Smooth muscle cell (in vitro differentiated cells): ENCODE data around the gene MAST2. TPM values are rescaled to one million over a fixed set of nuclear protein-coding genes. Genes with fewer than 3 reads are reported as not detected.

Experiments
- polyA plus RNA-seq: library from polyadenylated mRNA; unstranded; fragments of >200 nt; fragmentation: Nextera tagmentation; extraction: Ambion mirVana; gene quantifications from 2 replicates; pipeline ENCODE4 v1.2.1, GENCODE V29; 2016
- total RNA-seq: library from RNA; depleted of rRNA; stranded (reverse); fragments of >200 nt; gene quantifications from 2 replicates; pipeline ENCODE4 v1.2.3, GENCODE V29; 2014

The MAST2 gene
- total and polyA plus RNA-seq, 2 experiments from 2014 or later: 18.4 to 26.2 TPM

Other genes starting within 250 kb of the MAST2 start
- 40.4 and 83.0 TPM in 2 replicates for gene NASP, start 219.6 kb upstream of the MAST2 start, total RNA-seq
- gene NASP, start 219.6 kb upstream of the MAST2 start, polyA plus RNA-seq: 44.9 and 64.2 TPM in 2 replicates
- 0.81 and 2.5 TPM in 2 replicates for gene CCDC17, start 179.6 kb upstream of the MAST2 start, total RNA-seq
- 0.64 and 1.6 TPM in 2 replicates for gene CCDC17, start 179.6 kb upstream of the MAST2 start, polyA plus RNA-seq
- gene GPBP1L1, start 117.1 kb upstream of the MAST2 start, total RNA-seq: 93.2 and 110 TPM in 2 replicates
- gene GPBP1L1, start 117.1 kb upstream of the MAST2 start, polyA plus RNA-seq: 51.9 and 52.6 TPM in 2 replicates
- 19.4 and 23.3 TPM in 2 replicates for gene TMEM69, start 115.4 kb upstream of the MAST2 start, total RNA-seq
- gene TMEM69, start 115.4 kb upstream of the MAST2 start, polyA plus RNA-seq: 16.7 and 26.8 TPM in 2 replicates
- gene IPP, start 53.0 kb upstream of the MAST2 start, total RNA-seq: 9.9 and 14.2 TPM in 2 replicates
- gene IPP, start 53.0 kb upstream of the MAST2 start, polyA plus RNA-seq: 12.9 and 14.8 TPM in 2 replicates